GM10248 (cell line): ENCODE measurements around the gene RAD50.

Experiments used
- CTCF ChIA-PET: fragments of 300-600 bp; sonication (Branson Sonifier 250); formaldehyde crosslinking; extraction: SDS; loops from one replicate; lab custom pipeline; 2021; ENCODE audit warnings: antibody characterized with exemption; lab: Yijun Ruan, JAX
- POLR2A ChIA-PET: fragments of 350-650 bp; sonication (Branson Sonifier 250); formaldehyde crosslinking; extraction: SDS; loops from one replicate; lab custom pipeline; 2020; ENCODE audit warnings: antibody characterized with exemption; lab: Yijun Ruan, JAX
- DNase-seq: peaks from one replicate; pipeline ENCODE4 v3.0.0; 2012; ENCODE audit errors: extremely low spot score
- TF ChIP-seq, protein P1 (sequence below): IDR thresholded peaks from 2 replicates; pipeline ENCODE4 v1.5.1; 2012; ENCODE audit warnings: mild to moderate bottlenecking, low read depth; ENCODE audit errors: extremely low read depth, missing control alignments, control extremely low read depth

Gene RAD50

GRCh38 chr5:132679717-132680380 lies 123.1 kb downstream of the RAD50 start:
- no peak for DNase-seq
- CTCF ChIA-PET: interaction anchor here (1.1 to 9.2 kb wide), 3 partner anchors 17 to 74 kb away, joined by 4 to 78 read pairs (median 5); partner anchors contain the start of gene IL13
- TF ChIP-seq, protein P1, sequence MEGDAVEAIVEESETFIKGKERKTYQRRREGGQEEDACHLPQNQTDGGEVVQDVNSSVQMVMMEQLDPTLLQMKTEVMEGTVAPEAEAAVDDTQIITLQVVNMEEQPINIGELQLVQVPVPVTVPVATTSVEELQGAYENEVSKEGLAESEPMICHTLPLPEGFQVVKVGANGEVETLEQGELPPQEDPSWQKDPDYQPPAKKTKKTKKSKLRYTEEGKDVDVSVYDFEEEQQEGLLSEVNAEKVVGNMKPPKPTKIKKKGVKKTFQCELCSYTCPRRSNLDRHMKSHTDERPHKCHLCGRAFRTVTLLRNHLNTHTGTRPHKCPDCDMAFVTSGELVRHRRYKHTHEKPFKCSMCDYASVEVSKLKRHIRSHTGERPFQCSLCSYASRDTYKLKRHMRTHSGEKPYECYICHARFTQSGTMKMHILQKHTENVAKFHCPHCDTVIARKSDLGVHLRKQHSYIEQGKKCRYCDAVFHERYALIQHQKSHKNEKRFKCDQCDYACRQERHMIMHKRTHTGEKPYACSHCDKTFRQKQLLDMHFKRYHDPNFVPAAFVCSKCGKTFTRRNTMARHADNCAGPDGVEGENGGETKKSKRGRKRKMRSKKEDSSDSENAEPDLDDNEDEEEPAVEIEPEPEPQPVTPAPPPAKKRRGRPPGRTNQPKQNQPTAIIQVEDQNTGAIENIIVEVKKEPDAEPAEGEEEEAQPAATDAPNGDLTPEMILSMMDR: no peak
- POLR2A ChIA-PET: no interaction called here

GRCh38 chr5:132680780-132681475 lies 124.2 kb downstream of the RAD50 start:
- ChIA-PET POLR2A (no interaction called here), CTCF (interaction anchor here (0.9 to 1.5 kb wide), 3 partner anchors 9 to 48 kb away, joined by 3 to 6 read pairs (median 3); no protein-coding TSS in a partner anchor)
- no peak for DNase-seq
- TF ChIP-seq, protein P1: no peak

GRCh38 chr5:132681476-132681831 lies 124.7 kb downstream of the RAD50 start:
- POLR2A ChIA-PET: no interaction called here
- DNase-seq: no peak
- TF ChIP-seq, protein P1: no peak
- CTCF ChIA-PET: interaction anchor here (0.9 to 1.5 kb wide), 4 partner anchors 8 to 47 kb away, joined by 3 to 6 read pairs (median 3); no protein-coding TSS in a partner anchor

- POLR2A ChIA-PET: no interaction called here
- CTCF ChIA-PET: interaction anchor here (0.9 to 1.7 kb wide), 6 partner anchors 8 to 47 kb away, joined by 3 to 6 read pairs (median 4); partner anchors contain the start of gene IL4
Observed at GRCh38 chr5:132681983-132682382, 125.2 kb downstream of the RAD50 start.

GRCh38 chr5:132684491-132684890 lies 127.7 kb downstream of the RAD50 start:
- DNase-seq: no peak
- CTCF ChIA-PET: interaction anchor here (1.0 to 3.3 kb wide), 3 partner anchors 9 to 24 kb away, joined by 3 to 10 read pairs (median 4); no protein-coding TSS in a partner anchor
- POLR2A ChIA-PET: no interaction called here
- TF ChIP-seq, protein P1: no peak

More at GRCh38 chr5:132681983-132682382, 125.2 kb downstream of the RAD50 start:
- DNase-seq: no peak
- TF ChIP-seq, protein P1: no peak

DNA sequence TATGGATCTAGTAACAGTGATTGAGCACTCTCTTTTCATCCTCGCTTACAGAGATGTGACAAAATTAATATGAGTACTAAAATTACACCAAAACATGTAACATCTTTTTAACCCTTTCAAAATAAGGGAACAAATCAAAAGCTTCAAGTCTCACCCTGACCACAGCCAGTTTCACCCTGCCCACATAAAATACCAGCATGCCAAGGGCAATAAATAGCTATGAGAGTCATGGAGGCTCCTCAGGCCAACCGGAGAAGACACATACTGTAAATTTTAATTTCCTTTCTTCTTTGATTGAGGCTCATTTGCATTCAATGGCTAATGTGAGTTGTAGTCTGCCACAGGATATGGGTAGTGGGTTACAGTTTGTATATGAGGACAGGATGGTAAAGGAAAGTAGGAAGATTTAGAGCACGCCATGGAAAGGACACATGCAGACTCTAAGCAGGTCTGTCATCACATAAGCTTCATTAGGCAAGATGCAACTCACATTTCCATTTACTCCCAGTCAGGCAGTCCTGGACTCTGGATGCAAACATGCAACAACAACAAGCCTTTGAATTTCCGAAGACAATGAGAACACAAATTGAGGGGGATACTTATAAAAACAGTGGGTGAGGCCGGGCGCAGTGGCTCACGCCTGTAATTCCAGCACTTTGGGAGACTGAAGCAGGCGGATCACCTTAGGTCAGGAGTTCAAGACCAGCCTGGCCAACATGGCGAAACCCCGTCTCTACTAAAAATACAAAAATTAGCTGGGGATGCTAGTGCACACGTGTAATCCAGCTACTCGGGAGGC lies 128.3 kb downstream of the RAD50 start:
- ChIA-PET POLR2A (no interaction called here), CTCF (interaction anchor here (1.0 to 3.3 kb wide), 3 partner anchors 9 to 23 kb away, joined by 3 to 10 read pairs (median 4); no protein-coding TSS in a partner anchor)
- DNase-seq: no peak
- TF ChIP-seq, protein P1: no peak
